Activated B cell treated with CpG ODN at 0.5 μM for 24 hours (primary cell): ENCODE results near the gene DNAAF8. TPM values are rescaled to one million over a fixed set of nuclear protein-coding genes. Genes with fewer than 3 reads are reported as not detected.

ENCODE experiments used
- ATAC-seq: fragments of 200-7000 bp; cut with Tn5 transposase; one replicate; pipeline ENCODE4 v1.10.0; 2021; ENCODE audit warnings: low read depth, mild to moderate bottlenecking, moderate library complexity
- CTCF ChIA-PET: fragments of 350-600 bp; sonication (Branson Sonifier 250); formaldehyde crosslinking; loops from one replicate; lab custom pipeline; 2021; ENCODE audit warnings: antibody characterized with exemption; lab: Charles Lee
- POLR2A ChIA-PET: fragments of 350-600 bp; sonication (Branson Sonifier 250); formaldehyde crosslinking; loops from one replicate; lab custom pipeline; 2021; ENCODE audit warnings: antibody characterized with exemption; lab: Charles Lee
- DNase-seq: peaks from one replicate; pipeline ENCODE4 v3.0.0; 2022
- H3K27ac Mint-ChIP-seq: one replicate; pipeline ENCODE4 v1.8.0; 2020; ENCODE audit warnings: mixed read lengths
- H3K27me3 Mint-ChIP-seq: one replicate; pipeline ENCODE4 v1.8.0; 2021; ENCODE audit warnings: mixed read lengths
- H3K36me3 Mint-ChIP-seq: one replicate; pipeline ENCODE4 v1.8.0; 2021; ENCODE audit warnings: low read depth, mixed read lengths
- H3K4me1 Mint-ChIP-seq: one replicate; pipeline ENCODE4 v1.8.0; 2021; ENCODE audit warnings: mixed read lengths
- H3K4me3 Mint-ChIP-seq: one replicate; pipeline ENCODE4 v1.8.0; 2020; ENCODE audit warnings: mild to moderate bottlenecking, mixed read lengths
- H3K9me3 Mint-ChIP-seq: one replicate; pipeline ENCODE4 v1.8.0; 2020; ENCODE audit warnings: mixed read lengths
- CTCF ChIP-seq: fragments of 200-600 bp; IDR thresholded peaks from one replicate; pipeline ENCODE4 v1.8.0; 2022; ENCODE audit warnings: antibody characterized with exemption, mild to moderate bottlenecking
- intact Hi-C: fragments of 100-400 bp; cut with micrococcal nuclease; formaldehyde crosslinking; loops from one replicate; pipeline ENCODE4 v1.15.1; 2024
- total RNA-seq: library from RNA; stranded (reverse); gene quantifications from 2 replicates; pipeline ENCODE4 v1.2.3, GENCODE V29; 2022

The DNAAF8 gene
- total RNA-seq, 1 donor from 2014 or later, result 0.31 TPM

- Mint-ChIP-seq H3K9me3 (no peaks in the 10 kb centered on the region), H3K4me1 (no peaks in the 10 kb centered on the region), H3K4me3 (no peak overlapping the region), H3K27me3 (no peaks in the 10 kb centered on the region), H3K27ac (no peak overlapping the region), H3K36me3 (peaks cover 52% of the 10 kb centered on the region)
- DNase-seq (no peak), ATAC-seq (no peak)
- no peak for TF ChIP-seq CTCF
- intact Hi-C loops, result no loop called here
- ChIA-PET CTCF (no interaction called here), POLR2A (no interaction called here)
Measured at GRCh38 chr16:4702466-4702808, 31.9 kb upstream of the DNAAF8 start.

GRCh38 chr16:4703906-4704305 is 30.4 kb upstream of the DNAAF8 start:
- POLR2A ChIA-PET, result no interaction called here
- no peak overlapping the region for H3K27ac Mint-ChIP-seq
- intact Hi-C loops, result no loop called here
- no peaks in the 10 kb centered on the region for H3K9me3 Mint-ChIP-seq
- H3K4me1 Mint-ChIP-seq, result no peaks in the 10 kb centered on the region
- peaks cover 56% of the 10 kb centered on the region for H3K36me3 Mint-ChIP-seq
- TF ChIP-seq CTCF, result no peak
- no peak for DNase-seq
- no peak overlapping the region for H3K4me3 Mint-ChIP-seq
- H3K27me3 Mint-ChIP-seq, result no peaks in the 10 kb centered on the region
- no peak for ATAC-seq
- CTCF ChIA-PET, result no interaction called here

- no peak for ATAC-seq
Measured at GRCh38 chr16:4704491-4704890, 29.8 kb upstream of the DNAAF8 start.

DNA sequence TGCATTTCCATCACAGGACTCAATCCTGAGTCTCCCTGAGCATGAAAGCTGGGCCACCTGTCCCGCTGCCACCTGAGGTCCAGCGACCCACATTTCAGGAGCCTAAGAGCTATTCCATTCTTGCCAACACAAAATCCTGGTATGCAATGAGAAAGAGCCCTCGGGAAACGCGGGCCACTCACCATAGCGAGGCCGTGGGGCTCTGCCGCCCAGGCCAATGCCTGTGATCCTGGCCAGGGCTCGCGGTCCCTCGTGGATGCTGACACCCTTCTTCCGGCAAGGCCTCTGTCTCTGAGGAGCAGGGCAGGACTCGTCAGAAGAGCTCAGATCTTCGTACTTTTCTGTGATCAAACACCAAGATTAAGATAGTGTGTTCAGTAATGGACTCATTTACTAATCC is 29.4 kb upstream of the DNAAF8 start:
- Mint-ChIP-seq H3K27ac (no peak overlapping the region), H3K4me1 (no peaks in the 10 kb centered on the region), H3K9me3 (no peaks in the 10 kb centered on the region), H3K36me3 (peaks cover 52% of the 10 kb centered on the region), H3K27me3 (no peaks in the 10 kb centered on the region), H3K4me3 (no peak overlapping the region)
- DNase-seq, result no peak
- no peak for ATAC-seq
- CTCF ChIA-PET, result no interaction called here
- TF ChIP-seq CTCF, result no peak
- POLR2A ChIA-PET, result no interaction called here
- intact Hi-C loops, result no loop called here

More at GRCh38 chr16:4704491-4704890, 29.8 kb upstream of the DNAAF8 start:
- H3K27me3 Mint-ChIP-seq, result no peaks in the 10 kb centered on the region
- H3K4me3 Mint-ChIP-seq, result no peak overlapping the region
- TF ChIP-seq CTCF, result no peak
- no peak overlapping the region for H3K27ac Mint-ChIP-seq
- DNase-seq, result no peak
- intact Hi-C loops, result no loop called here
- H3K36me3 Mint-ChIP-seq, result peaks cover 52% of the 10 kb centered on the region
- no peaks in the 10 kb centered on the region for H3K9me3 Mint-ChIP-seq
- no peaks in the 10 kb centered on the region for H3K4me1 Mint-ChIP-seq
- ChIA-PET POLR2A (no interaction called here), CTCF (no interaction called here)

DNA sequence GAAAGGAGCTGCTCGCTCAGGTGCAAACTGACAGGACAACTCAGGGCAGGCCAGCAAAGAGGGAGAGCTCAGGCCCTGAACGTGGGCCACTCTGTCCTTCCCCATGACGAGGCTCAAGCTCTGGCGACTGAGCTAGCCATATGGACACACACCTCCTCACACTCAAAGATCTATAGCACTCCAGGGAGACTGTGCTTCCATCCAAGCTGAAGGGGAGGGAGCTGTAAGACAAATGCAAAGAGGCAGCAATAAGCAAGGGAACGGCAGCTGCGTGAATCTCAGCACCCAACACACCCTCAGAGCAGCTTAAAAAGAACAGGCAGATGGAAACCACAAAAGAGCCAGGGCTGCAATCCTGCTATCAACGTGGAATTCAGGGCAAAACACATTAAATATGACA is 27.5 kb upstream of the DNAAF8 start:
- no peaks in the 10 kb centered on the region for H3K9me3 Mint-ChIP-seq
- H3K4me3 Mint-ChIP-seq, result no peak overlapping the region
- ChIA-PET POLR2A (interaction anchor here (0.7 kb wide), 1 partner anchor 17 kb away, joined by 4 read pairs; no protein-coding TSS in a partner anchor), CTCF (no interaction called here)
- peaks cover 48% of the 10 kb centered on the region for H3K36me3 Mint-ChIP-seq
- no peak for ATAC-seq
- no peaks in the 10 kb centered on the region for H3K27me3 Mint-ChIP-seq
- H3K27ac Mint-ChIP-seq, result no peak overlapping the region
- no peak for DNase-seq
- no peaks in the 10 kb centered on the region for H3K4me1 Mint-ChIP-seq
- intact Hi-C loops, result no loop called here
- no peak for TF ChIP-seq CTCF
